SK-N-DZ (cell line): ENCODE results near the gene PKDCC.
"Not testable (repeated sequence)": the region's sequence is repeated elsewhere in the genome, so short reads cannot be mapped to it uniquely, and the experiment has no call there.

Experiments
- DNase-seq: peaks from one replicate; pipeline ENCODE4 v3.0.0-alpha.2; 2015; ENCODE audit warnings: low spot score

The PKDCC gene

DNA sequence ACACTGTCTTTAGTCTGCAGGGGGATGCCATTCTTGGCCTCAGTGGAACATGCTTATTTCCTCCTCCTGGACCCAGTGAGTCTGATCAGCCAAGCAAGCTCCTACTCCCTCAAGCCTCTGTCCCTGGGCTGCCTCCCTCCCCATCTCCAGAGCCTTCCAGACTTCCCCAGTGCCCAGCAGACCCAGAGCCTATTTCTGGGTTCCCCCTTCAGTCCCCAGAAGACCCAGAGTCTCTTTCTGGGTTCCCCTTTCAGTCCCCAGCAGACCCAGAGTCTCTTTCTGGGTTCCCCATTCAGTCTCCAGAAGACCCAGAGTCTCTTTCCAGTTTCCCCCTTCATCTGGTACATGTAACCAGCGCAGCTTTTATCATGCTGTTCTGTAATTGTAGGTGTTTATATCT lies 17.0 kb upstream of the PKDCC start:
- no peak for DNase-seq

DNA sequence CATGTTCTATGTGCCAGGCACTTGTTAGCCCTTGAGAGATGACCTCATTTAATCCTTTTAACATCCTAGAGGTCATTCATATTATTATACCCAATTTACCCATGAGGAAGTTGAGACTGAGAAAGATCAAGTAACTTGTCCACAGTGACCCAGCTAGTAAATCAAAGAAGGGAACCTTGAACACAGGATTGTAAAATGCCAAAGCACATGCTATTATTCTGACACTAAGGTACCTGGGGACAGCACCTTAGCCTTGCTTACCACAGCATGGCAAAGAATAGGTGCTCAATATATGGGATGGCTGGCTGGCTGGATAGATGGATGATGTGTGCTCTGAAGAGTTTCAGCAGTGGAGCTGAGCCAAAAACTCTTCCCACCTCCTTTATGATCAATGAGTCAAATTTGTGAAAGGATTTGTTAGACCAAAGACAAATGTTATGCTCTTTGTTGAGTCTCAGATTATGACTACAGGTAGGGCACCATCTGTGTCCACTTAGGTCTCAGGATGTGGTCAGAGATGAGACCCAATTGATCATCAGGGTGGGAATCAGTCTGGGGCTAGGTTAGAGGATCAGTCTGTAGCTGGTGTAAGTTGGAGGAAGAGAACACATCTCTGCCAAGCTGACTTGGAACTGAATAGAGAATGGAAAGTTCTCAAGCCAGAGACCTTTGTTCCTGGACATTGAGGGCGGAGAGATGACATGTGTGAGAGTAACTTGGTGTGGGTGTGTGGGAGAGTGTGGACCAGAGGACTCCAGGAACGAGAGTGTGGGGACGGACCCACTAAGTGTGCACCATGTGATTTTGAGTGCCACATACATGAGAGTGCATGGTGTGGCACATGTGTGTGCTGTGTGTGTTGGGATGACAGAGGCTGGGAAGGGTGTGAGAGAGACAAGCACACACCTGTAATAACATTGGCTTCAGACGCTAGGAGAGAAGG lies 16.3 kb upstream of the PKDCC start:
- DNase-seq: no peak

DNA sequence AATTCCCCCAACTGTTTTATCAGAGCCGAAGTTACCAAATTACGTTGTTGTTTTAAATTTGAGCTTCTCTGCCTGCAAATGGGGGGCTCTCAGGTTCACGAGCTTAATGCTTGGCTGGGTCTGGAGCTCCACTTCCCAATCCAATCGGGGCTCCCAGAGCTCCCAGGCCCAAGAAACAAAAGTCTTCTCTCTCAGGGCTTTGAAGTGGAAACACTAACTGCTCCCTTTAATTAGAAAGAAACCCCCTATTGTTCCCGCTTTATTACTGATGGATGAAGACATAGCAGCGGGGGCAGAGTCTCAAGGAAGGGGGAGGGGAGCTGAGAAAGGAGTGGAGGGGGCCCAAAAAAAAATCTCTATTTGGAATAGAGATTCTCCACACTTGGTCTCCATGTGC lies 15.6 kb upstream of the PKDCC start:
- DNase-seq: no peak

DNA sequence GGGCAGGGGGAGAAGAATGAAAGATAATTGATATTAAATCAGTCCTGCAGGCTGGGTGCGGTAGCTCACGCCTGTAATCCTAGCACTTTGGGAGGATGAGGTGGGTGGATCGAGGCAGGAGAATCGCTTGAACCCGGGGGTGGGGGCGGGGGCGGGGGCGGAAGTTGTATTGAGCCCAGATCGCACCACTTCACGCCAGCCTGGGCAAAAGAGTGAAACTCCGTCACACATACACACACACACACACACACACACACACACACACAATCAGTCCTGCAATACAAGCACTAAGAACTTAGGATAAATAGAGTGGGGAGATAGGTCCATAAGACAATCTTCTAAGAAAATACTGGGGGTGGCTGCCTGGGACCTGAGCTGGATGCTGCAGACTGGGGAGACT lies 15.1 kb upstream of the PKDCC start:
- no peak for DNase-seq

DNA sequence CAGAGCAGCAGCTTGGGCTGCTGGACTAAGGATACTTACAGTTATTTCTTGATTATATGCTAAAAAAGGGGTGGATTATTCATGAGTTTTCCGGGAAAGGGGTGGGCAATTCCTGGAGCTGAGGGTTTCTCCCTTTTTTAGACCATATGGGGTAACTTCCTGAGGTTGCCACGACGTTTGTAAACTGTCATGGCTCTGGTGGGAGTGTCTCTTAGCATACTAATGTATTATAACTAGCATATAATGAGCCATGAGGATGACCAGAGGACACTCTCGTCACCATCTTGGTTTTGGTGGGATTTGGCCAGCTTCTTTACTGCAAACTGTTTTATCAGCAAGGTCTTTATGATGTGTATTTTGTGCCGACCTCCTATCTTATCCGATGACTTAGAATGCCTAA lies 13.7 kb upstream of the PKDCC start:
- DNase-seq: not testable (repeated sequence)

DNA sequence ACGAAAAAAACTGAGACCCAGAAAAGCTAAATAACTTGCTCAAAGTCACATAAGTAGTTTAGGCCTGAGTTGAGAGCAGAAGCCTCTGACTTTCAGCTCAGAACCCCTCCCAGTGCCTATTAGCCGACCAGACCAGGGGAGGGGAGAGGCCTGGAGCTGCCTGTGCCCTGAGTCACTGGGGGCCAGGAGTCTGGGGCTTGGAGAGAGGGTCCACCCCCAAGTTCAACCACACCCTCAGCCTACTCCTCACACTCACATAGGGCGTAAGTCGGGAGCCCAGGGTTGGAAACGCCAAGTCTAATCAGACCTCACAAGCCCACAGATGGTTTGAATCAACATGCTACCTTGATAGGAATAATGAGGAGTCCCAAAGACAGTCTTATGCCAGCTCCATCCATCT lies 12.6 kb upstream of the PKDCC start:
- DNase-seq: no peak

DNA sequence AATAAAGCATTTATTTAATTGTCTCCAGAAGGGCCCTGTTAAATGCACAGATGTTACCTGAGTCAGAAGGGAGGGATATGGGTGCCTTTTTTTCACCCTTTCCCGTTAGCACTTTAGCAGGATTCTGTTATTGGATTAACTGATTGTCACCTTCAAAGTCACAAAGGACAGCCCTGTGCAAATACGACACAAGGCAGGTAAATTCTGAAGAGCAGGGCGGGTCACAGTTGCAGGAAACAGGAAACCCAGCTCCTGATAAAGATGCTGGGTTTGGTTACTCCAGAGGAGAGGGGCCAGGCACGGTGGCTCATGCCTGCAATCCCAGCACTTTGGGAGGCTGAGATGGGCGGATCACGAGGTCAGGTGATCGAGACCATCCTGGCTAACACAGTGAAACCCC lies 11.4 kb upstream of the PKDCC start:
- DNase-seq: no peak

DNA sequence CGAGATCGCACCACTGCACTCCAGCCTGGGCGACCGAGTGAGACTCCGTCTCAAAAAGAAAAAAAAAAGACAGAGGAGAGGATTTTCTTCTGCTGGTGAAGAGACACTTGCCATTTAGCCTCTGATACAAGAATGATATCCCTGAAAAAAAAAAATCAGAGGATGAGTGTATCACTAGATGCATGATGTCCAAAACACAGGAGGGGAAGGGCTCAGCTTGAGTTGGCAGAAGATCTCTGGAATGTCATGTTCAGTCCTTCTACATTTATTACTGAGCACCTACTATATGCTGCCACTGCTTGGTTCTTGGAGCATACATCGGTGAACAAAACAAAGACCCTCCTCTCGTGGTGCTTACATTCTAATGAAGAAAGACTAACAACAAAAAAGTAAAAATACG lies 10.9 kb upstream of the PKDCC start:
- DNase-seq: no peak

DNA sequence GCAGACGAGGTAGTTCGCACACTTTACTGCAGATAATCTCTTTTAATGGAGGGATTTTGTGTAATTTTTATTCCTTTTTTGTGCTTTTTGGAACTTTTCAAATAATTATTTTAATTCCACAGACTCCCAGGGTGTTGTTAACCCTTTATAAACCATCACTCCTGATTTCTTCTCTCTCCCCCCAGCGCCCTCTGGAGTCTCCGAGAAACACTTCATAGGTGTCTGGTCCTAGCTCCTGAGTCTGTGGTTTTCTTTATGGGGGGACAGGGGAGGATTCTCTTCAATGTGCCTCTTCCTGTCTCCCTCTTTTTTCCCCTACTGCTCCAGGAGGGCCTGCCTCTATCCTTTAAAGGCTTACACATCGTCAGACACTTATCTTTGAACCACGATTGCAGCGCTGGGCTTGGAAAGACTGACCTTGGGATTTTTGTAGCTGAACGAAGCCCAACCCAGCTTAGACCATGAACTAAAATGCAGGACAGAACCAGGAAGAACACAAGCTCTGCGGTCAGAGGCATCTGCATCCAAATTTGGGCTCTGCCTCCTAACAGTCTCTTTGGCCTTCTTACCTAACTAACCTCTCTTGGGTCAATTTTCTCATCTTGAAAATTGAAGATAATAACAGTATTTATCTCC lies 7.1 kb upstream of the PKDCC start:
- no peak for DNase-seq

DNA sequence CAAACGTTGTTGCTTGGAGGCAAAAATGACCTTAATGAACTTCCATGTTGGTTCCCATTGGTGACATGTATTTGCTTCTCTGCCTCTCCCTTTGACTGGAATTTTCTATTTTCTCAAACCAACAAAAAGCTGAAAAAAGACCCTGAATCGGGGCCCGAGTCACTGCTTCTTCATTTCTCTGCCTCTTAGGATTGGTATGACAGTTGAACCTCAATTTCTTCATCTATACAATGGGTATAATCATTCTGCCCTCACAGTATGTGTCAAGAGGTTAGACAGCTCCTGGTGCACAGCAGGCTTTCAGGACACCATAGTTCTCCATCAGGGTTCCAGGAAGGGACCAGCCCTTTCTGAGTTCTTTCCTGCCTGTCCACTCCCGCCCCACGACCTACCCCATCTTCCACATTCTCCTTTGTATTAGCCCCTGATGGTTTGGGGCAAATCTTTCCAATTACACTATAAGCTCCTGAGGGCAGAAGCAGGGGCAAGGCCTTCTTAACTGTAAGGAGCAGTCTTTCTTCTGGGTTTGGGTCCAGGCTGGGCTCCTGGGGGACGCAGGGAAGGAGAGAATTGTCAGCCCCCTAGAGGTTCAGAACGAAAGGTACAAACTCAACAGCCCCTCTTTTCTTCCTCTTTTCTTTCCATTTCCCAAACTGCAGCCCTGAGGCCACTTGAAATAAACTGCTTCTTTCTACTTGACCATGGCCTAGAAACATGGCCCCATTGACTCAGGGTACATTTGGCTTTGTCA lies 6.3 kb upstream of the PKDCC start:
- DNase-seq: no peak

DNA sequence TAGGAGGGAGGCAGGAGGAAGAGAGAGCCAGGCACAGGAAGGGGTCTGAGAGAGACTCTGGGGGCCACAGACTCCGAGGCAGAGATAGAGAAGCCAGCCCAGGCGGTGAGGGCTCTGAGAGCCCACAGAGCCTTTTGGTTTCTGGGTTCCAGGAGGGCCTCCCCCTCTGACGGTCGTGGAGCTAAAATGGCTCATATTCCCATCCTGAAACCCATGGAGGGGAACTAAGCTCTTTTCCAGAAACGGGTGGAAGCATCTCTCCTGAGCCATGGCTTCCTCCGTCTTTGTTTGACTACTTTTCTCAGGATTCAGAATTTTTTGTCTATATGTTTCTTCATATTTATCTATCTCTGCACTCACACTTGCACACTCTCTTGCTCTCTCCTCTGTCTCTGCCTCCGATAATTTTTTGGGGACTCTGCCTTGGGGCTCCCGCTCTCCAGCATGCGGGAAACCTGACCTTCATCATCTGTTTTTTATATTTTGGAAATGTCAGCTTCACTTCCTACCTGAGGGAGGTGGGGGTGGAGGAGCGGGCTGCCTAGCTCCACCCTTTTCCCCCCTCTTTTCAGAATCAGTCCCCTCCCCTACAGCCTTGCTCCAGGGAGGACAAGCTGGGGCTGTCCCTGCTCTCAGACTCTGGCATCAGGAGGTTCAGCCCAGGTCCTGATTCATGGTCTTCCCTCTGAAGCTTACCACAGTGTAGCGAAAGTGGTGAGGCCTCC lies 5.0 kb upstream of the PKDCC start:
- no peak for DNase-seq

DNA sequence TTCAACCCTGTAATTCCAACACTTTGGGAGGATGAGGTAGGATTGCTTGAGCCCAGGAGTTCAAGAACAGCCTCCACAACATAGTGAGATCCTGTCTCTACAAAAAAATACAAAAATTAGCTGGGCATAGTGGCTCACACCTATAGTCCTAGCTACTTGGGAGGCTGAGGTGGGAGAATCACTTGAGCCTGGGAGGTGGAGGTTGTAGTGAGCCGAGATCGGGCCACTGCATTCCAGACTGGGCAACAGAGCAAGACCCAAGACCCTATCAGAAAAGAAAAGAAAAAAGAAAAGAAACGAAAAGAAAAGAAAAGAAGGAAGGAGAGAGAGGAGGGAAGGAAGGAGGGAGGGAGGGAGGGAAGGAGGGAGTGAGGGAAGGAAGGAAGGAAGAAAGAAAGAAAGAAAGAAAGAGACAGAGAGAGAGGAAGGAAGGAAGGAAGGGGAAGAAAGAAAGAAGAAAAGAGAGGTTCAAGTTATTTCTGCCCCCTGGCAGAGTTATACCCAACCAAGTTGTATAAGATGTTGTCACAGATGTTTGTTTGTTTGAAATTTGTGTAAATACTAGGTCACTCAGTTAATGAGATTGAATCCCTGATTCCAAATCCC lies 3.9 kb upstream of the PKDCC start:
- DNase-seq: no peak

DNA sequence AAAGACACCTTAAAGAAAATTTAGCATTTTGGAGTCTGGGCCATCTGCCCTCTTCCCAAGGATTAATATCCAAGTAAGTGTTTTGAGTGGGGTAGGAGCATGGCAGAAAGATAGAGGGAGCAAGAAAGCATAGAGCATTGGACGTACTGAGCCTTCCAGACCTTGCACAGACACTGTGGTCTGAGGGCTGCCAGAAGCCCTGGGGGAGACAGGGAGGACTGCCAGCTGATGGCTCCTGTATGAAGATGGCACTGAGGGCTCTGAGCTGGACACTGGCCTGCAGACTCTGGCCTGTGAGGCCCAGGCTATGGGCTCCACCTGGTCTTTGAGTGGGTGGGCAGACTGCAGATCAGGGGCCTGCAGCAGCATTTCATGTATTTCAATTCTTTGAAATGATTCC lies 2.9 kb upstream of the PKDCC start:
- no peak for DNase-seq

DNA sequence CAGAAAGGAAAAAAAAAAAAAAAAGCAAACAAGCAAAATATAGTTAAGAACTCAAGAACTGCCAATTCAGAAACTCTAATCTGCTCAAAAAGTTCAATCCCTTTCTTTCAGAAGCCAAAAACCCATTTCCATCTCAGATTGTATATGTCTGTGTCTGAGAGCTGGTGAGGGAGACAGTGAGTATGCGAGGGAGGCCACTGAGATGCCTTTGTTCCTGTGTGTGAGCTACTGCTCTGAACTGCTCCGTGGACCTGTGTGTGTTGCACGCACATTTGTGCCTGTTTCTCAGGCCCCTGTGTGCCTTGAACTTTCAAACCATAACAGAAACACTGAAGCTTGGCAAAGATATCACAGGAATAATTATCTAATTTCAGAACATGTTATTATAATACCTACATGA lies 2.5 kb upstream of the PKDCC start:
- no peak for DNase-seq

DNA sequence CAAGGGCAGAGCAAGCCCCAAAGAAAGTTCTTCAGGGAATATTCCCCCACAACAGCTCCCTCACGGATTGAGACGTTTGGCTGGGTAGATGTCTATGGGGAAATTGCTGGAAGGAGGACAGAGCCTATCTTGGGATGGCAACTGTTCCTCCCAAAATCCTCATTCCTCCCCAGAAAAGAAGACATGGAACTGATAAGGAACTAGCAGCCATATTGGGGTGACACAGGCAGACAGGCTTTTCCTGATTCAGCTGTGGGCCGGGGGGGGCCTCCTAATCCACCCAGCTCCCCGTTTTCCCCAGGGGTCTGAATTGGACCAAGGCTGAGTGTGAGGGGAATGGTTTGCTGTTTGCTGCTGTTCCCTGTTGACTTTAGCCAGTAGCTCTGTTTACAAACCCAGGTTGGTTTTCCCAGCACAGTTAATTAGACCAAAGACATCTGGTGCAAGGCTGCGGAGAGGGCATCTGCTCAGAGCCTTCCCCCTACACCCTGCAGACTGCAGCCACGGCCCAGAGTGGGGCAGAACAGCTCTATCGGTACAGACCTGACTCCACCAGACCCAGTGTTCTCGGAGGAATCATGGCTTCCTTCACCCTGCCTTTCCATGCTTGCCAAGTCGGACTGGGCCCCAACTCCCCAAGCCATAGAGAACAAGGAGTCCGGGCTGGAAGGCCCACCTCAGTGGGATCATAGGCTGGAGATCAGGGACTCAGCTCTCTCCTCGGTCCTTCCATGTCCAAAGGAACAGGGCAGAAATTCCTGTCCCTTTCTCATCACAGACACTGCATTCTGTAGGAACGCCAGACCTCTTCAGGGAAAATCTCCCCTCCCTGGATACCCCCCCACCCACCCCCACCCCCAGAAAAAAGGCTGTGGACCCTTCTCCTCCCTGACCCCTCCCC lies 1.7 kb upstream of the PKDCC start:
- DNase-seq: peak; percentile 86

DNA sequence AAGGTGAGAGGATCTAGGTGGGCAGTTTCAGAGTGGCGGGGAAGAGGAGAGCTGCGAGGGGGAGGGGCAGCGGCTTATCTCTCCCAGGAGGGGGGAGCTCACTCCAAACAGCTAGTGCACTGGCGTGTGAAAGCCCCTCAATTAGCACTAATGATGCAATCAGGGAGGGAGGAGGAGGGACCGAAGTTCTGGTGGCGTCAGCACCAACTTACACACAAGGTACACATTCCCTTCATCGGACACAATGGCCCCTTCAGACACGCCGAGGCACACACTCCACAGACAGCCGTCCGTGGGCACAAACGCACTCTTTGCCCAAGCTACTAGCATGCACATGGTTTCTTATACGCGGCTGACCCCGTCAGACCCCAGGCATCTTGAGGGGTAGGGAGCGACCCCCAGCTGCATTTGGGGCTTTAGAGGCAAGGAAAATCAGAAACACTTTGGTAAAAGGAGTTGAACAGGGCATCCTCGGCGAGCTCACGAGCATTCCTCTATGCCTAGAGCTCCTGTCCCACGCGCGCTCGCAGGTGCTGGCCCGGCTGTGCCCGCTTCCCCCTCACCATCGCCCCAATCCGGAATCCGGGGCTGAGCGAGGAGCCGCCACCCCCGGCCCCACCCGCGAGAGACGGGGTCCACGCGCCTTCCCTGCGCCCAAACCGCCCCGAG lies 868 bp upstream of the PKDCC start:
- DNase-seq: peak; percentile 63

DNA sequence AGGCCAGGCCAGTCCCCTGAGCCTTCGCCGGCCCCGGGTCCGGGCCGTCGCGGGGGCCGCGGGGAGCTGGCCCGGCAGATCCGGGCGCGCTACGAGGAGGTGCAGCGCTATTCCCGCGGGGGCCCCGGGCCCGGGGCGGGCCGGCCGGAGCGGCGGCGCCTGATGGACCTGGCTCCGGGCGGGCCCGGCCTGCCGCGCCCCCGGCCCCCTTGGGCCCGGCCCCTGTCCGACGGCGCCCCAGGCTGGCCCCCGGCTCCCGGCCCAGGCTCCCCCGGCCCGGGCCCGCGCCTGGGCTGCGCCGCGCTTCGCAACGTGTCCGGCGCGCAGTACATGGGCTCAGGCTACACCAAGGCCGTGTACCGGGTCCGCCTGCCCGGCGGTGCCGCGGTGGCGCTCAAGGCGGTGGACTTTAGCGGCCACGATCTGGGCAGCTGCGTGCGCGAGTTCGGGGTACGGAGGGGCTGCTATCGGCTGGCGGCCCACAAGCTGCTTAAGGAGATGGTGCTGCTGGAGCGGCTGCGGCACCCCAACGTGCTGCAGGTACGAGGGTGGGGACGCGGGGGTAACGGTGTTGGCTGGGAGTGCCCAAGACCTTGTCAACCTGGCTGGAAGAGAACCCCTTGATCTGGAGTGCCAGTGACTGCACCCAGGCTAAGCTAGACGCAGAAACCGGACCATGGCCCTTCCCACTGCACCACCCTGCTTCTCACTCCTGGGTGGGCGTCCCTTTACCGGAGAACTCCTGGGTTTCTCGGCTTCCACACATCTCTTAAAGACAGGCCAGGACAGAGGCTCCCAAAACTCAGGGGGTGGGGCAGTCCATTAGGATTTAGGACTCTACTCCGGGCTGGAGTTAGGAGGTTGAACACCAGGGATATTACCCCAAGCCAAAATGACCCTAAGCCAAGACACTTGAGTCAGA lies 739 bp downstream of the PKDCC start:
- DNase-seq: no peak

DNA sequence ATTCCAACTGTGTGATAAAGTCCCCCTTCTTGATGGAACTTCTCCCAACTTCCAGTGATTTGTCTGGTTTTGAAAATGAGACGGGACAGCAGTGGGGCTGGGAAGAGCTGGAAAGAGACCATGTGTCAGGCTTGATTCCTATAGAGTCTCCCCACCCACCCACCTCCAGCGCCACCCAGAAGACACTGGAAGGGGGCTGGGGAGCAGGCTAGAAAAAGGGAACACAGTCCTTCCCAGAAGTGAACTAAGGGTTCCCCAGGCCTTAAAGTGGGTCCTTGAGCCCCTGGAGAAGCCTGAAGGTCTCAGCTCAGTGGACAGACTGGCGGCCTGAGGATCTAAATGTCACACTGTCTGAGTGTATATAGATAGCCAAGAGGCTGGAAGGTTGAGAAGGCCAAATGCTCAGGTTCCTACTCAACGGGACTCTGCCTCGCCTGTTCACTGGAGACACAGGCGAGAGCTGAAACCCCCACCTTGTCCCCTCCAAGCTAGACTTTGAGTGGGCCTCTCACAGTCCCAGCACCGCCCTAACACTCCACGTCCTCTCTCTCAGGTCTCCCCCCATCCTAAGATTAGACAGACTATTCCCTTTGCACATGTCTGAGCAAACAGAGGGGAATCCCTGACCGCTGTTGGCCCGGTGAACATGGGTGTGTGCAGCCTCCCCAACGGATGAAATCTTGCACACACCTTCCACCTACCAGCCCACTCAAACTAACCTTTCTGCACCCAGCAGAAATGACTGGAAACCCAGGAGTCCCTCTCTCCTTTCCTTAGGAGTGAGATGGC lies 1.6 kb downstream of the PKDCC start:
- no peak for DNase-seq
